Stromal cell of bone marrow (primary cell): ENCODE results near the gene TIPIN.

Source experiments
- DNase-seq: peaks from one replicate; pipeline ENCODE4 v3.0.0-alpha.2; 2012; ENCODE audit warnings: low read depth

TIPIN gene

DNA sequence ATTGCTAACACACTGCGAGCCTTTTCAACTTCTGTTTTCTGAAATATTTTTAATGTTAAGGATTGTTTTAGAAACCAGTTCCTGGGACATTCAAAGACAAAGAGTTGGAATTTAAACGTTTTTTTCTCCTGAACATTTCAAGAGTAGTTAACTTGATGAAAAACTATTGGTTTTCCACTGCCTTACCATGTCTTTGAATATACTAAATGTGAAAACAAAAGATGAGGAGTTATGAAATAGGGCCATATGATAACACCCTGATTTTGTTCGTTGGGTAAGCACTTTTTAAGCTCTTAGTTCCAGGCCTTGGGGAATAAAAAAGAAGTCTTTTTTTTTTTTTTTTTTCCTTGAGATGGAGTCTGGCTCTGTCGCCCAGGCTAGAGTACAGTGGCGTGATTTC is 60.3 kb downstream of the TIPIN start:
- DNase-seq, result no peak

DNA sequence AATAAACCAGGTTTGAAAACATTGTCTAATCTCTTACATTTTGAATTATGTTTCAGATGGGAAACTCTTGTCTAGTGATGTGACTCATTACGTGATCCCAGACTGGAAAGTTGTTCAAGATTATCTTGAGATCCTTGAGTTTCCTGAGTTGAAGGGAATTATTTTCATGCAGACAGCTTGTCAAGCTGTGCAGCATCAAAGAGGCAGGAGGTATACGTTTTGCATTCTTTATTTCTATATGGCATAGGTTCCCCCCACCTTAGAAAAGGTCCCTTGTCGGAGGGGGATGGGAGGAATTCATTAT is 61.6 kb downstream of the TIPIN start:
- DNase-seq, result peak; percentile 11

DNA sequence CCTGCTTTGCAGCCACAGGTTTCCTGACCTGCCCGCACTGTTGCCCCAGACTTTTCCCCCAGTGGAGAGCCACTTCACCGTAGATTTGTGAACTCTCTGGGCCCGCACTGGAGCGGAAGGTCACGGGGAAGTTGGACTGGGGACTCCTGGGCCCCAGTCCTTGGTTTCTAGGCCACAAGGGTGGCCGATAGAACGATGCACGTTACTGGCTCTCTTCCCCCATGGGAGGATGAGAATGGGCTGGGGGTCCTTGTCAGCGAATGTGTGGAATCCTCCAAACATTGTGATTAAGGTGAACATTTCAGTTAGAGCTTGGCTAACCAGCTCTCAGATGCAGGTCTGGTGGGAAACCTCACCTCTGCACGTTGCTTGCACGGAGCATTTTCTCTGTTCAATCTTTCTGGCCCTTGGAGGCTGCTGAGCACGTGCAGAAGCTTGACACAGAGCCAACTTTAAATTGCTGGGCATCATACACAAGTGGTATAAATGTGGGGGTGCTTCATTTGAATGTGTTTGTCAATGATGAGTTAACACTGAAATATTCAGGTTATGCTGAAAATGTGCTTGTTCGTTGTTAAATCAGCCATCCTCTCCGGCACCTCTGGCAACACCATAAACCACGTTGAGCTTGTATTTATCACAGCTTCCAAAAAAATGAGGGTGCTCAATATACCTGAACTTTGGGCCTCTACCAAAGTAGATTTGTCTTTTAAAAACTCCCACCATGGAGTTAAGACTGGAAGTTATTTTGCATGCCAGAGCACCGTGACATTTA is 62.1 kb downstream of the TIPIN start:
- DNase-seq, result peak; percentile 9

DNA sequence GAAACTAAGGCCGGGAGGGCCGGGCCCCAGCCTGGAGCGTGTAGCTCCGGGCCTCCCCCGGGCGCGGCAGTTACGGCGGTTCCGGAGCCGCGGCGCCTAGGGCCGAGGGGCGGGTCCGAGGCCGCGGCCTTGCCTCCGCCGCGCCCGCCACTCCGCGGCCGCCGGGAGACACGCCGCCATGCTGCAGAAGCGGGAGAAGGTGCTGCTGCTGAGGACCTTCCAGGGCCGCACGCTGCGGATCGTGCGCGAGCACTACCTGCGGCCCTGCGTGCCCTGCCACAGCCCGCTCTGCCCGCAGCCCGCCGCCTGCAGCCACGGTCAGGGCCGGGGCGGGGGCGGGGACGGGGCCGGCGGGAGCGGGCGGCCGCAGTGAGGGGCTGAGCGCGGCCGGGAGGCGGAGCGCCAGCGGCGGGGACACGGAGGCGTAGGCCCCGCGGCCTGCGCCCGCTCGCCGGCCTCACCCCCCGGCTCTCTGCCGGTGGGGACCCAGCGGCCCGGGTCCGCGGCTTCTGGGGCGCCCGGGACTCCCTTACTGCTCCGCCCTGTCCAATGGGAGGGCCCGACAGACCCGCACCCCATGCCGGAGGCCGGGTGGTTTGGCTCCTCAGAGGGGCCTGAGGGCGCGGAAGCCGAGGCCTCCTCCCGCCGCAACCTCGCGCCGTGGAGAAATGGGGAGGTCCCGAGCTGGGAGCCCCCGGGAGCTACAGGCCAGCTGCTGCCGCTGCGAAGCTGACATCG is 62.9 kb downstream of the TIPIN start, which contains the start of gene DIS3L:
TSS of gene DIS3L (plus strand) at position 150 of the 738 bp plus-strand sequence. CDS start at position 179, 29 bp downstream.
- peak; percentile 9 for DNase-seq

DNA sequence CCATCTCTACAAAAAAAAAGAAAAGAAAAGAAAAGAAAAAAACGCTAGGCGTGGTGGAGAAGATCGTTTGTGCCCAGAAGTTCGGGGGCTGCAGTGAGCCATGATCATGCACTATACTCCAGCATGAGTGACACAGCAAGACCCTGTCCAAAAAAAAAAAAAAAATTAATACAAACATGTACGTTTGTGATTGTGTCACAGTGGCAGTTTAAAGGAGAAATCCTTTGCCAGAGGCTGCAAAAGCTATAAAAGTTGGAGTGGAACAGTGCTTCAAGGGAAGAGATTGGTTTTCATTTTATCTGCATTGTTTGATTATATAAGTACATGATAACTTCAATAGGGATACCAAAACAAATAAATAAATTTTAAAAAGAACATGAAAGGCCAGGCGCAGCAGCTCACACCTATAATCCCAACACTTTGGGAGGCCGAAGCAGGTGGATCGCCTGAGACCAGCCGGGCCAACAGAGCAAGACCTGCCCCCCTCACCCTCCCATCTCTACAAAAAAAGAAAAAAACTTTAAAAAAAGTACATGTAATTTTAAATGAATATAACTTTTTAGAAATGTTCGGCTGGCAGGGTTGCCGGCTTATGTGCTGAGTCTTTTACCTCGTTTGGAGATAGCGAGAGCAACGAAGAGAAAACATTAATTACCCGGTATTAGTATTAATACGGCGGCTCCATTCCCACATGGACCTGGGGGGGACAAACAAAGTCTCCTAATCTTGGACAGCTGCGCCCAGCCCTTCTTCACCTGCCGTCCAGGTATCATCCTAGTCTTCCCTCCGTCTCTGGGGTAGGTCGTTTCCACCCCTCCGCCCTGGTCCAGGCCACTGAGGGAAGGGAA is 63.7 kb downstream of the TIPIN start:
- DNase-seq, result no peak

DNA sequence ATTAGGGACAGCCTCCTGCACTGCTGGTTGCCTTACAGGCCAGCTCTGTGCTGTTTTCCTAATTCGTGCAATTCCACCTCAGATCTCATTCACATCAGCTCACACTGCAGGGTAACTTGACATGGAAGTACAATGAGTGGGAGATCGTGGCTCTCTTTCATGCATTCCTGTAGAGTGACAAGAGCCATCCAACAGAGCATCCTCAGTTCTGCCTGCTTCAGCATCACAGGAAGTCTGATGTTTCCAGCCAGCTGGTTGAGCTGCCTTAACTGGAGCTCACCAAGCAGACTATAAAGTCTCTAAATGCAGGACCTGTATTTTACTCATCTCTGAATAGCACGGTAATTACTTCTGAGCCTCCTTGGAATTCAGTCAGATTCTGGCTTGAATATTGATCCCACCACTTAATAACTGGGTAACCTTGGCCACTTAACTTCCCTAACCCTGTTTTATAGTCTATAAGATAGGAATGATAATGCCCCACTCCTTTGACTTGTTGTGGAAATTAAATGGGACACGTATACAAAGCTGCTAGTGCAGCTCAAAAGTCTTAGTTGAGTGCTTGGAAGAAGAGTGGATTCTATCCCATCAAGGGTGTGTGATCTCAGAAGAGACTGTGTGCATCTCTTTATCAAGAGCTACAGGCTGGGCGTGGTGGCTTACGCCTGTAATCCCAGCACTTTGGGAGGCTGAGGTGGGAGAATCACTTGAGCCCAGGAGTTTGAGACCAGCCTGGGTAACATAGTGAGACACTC is 64.5 kb downstream of the TIPIN start:
- DNase-seq, result no peak

DNA sequence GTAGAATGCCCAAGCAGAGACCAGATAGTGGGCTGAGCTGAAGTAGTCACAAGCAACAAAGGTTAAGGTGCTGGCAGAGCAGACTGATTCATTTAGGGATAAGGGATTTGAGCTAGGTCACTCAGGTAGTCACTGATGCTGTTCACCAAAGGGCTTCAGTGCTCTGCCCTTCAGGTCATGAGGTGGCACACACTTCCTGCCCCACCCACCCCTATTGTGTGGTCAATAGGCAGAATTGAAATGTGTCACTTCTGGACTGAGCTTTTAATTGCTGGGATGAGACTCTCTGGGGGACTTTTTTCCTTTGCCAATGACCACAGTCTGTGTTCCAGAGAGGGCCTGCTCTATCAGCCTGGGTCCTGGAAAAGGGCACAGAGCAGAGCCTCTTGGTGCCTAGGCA is 66.0 kb downstream of the TIPIN start:
- DNase-seq, result no peak

DNA sequence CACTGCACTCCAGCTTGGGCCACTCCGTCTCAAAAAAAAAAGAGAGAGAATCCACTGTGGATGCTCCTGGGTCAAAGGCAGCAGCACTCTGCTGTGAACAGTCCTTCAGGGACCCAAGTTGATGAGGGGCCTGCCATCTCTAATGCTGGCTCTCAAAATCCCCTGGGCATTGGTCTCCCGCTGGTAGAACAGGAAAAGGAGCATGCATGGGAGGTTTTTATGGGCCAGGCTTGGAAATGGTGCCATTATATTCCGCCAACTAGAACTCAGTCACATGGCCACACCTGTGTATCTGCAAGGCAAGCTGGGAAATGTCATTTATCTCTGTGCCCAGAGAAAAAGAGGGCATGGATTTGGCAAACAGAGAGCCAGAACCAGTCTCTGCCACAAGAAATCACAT is 66.5 kb downstream of the TIPIN start:
- no peak for DNase-seq

DNA sequence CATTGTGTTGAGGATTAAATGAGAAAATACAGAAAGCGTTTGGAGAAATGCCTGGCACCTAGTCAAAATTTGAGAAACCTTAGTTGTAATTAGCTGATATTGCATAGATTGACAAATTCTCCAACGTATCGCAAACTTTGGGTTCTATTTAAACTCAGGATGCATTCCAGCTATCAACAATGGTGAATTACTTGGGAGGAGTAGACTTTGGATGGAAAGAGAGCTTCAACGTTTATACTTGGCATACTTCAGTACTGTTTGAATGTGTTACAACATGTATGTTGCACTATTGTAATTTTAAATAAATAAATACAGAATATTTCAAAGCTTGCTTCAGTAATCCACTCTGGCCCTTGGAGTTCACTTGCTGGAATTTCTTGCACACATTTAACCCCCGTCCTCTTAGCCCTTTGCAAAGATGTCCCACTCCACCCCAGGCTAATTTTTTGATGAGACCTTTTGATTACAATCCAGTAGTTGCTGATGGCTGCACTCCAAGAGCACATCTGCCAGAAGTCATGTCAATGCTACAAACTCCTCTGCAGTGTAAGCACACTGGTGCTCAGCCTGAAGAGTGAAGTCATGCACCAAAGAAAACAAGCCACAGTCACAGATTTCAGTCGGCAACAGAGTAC is 67.8 kb downstream of the TIPIN start:
- DNase-seq, result no peak

DNA sequence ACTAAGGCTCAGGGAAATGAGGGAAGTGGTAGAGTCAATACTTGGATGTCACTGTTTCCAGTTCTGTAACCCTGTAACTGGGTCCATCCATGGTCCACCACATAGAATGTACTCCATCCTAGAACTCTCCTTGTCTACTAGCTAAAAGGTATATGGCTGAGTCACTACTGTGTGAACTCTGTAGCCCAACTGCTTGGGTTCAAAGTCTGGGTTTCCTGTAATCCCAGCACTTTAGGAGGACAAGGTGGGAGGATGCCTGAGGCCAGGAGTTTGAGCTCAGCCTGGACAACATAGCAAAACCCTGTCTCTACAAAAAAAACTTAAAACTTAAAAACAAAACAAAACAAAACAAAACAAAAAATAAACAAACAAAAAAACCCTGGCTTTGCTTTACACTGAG is 68.4 kb downstream of the TIPIN start:
- DNase-seq, result no peak

DNA sequence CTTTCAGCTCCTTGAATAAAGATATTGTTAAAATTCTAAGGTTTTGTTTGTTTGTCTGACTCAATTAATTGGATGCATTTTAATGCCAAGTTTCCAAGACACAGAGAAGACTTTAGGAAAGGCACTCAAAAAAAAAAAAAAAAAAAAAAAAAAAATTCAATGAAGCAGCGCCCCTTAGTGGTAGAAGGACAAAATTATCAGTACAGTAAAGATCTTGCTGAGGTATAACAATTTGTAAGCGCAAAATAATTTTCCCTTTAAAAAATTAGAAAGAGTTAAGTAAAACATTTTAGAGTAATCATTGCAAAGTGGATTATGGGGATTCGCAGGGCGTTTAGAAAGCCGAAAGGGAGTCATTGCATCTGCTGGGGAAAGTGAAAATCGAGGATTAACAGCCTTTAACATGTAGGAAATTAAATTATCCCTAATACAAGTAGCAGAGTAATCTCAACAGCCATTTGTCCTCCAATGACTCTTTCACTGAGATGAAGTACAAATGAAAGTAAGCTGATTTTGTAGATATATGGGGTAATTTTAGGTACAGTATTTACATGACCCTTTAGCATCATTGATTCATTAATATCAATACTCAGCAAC is 68.9 kb downstream of the TIPIN start:
- DNase-seq, result peak; percentile 22
